Right kidney (tissue), 1 donor: ENCODE data around the gene SMYD3.

ENCODE experiments used
- DNase-seq: peaks from one replicate; pipeline ENCODE4 v3.0.0-alpha.2; 2016

Gene SMYD3

DNA sequence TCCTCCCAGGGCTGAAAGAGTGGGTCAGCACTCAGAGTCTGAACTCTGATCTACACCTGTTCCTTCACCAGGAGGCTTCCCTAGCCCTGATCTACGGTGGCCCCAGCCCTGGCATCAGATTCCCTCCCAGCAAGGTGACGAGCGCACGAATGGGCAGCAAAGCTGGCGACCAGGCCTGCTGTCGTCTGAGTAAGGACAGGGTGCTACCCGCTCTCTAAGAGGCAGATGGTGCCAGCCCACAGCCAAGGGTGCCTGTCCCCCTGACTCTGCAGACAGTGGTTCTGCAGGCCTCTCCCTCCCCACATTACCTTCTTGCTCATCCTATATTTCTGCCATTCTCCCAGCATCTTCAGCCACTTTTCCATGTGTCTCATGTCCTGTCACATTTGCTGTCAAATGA is 10.3 kb upstream of the SMYD3 start:
- DNase-seq: no peak

DNA sequence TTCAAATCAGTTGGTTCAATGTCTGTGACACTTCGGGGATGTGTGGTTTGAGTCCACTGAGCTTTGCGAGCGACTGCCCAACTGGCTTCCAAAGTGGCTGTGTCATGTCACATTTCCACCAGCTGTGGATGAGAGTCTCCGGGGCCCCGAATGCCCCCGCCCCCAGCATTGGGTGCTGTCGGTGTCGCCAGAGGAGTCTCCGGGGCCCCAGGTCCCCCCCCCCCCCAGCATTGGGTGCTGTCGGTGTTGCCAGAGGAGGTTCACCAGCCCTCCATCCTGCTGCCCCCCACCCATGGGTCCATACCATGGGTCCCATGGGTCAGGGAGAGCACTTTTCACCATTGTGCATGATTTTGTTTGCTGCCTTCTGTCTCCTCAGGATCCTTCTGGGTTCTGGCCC is 9.0 kb upstream of the SMYD3 start:
- DNase-seq: no peak

DNA sequence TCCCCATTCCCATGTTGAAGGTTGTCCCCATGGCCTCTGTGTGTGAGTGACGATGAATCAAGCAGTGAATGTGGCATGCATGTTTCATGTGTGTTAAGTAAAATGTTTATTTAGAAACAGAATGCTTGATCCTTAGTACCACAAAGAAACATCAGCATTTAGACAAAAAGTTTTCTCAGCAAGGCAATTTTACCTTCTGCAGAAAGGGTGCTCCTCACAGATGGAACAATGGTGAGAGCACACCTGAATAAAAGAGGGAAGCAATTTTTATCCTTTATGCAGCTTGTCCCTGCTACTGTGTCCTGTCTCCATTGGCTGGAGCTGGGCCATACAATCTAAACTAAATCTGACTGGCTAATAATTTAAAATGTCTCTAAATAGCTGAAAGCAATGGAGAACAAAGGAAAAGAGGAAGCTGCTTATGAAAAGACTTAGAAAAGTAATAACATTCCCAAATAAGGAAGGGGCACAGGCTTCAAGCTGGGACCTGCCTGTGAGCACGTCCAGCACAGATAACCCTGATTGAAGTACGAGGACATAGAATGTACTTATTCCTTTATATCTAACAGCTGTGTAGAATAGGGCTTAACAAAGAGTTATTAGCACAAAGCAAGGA is 8.4 kb upstream of the SMYD3 start:
- DNase-seq: no peak

DNA sequence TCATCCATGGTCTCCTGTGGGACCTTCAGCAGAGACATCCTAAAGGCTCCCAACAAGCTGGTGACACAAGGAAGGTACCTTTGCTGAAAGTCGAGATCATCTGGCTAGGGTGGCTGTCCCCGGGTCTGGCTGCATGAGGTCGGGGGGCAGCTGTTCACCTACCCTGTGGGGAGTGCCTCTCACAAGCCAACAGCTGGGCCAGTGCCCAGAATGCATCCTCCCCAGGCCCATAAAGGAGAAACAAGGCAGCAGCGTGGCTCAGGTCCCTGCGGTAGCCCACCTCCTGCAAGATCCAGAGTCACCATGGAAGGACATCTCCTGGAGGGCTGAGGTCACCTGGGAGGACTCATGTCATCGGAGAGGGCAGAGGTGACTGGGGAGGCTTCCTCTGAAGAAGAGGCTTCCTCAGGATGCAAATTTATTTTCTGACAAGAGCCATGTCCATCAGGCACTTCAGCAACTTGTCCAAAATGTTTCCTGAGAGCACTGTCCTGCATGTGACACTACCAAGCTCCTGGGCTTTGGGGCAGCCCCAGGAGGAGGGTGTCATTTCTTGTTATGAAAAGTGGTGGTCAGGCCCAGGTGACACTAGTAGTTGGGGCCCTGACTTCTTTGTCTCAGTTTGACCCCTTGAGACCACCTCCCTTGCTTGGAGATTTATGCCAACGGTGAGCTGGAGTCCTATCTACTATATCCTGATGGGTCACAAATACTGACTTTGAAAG is 6.7 kb upstream of the SMYD3 start:
- DNase-seq: no peak

DNA sequence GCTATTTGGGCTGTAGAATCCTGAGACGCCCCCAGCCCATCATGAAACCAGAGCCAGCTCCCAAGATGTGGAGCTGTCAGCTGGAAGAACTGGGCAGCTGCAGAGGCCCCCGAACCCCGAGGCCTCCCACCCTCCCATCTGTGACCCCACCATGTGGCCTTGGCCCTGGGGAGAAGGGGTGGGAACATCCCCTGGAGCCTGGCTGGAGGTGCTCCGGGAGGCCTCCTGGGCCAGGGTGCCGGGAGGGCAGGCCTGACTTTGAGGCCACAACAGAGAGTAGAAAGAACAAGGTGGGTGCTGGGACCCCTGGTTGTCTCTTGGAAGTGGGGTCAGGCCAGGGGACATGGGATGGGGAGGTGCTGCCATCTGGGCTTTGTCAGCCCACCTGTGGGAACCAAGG is 6.0 kb upstream of the SMYD3 start:
- no peak for DNase-seq

DNA sequence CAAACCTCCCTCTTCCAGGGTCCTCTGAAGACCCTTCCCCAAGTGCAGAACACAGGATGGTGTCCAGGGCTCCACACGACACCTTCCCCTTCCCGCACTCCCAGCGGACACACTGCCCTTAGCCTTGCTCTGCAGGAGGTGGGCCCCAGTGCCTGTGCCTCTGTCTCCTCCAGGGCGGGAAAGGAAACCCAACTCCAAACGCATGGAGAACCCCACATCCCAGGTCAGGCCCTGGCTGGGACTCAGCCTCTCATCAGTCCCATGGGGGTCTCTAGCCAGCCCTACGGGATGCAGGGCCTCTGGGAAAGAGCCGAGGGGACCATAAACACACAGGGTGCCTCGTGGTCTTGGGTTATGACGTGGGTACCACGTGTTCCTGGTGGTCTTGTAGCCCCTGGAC is 5.6 kb upstream of the SMYD3 start:
- DNase-seq: no peak

DNA sequence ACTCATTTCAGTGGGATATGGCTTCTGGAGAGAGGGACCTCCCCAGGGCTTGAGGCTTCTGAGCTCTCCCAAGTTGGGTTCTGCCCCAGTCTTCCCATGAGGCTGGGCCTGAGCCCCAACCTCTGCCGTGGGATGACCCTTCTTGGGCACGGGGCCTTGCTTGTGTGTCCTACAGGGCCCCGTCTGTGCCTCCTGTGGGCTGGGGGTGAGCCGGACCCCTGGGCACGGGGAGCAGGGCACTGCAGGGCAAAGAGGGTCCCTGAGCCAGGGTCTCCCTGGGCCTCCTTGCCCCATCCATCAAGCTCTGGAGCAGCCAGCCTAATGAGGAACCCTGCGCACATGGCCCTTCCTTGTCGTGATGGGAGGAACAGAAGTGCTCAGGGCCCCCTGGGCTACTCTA is 5.2 kb upstream of the SMYD3 start:
- DNase-seq: no peak

DNA sequence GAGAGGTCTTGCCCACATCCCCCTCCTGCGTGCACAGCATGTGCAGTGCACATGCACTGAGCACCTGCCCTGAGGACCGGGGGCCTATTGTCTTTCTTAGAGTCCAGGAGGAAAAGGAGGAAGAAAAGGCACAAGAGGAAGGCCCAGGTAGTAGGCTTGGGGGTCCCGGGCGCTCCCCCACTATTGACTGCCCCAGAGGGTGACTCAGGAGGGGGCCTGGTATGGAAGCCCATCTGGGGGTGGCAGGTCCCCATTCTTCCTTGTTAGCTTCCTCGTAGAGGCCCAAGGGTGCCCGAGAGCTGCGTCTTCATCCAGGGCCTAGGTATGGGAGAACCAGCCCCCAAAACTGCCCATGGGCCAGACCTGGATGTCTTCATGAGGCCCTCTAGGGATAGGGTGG is 4.1 kb upstream of the SMYD3 start:
- no peak for DNase-seq

DNA sequence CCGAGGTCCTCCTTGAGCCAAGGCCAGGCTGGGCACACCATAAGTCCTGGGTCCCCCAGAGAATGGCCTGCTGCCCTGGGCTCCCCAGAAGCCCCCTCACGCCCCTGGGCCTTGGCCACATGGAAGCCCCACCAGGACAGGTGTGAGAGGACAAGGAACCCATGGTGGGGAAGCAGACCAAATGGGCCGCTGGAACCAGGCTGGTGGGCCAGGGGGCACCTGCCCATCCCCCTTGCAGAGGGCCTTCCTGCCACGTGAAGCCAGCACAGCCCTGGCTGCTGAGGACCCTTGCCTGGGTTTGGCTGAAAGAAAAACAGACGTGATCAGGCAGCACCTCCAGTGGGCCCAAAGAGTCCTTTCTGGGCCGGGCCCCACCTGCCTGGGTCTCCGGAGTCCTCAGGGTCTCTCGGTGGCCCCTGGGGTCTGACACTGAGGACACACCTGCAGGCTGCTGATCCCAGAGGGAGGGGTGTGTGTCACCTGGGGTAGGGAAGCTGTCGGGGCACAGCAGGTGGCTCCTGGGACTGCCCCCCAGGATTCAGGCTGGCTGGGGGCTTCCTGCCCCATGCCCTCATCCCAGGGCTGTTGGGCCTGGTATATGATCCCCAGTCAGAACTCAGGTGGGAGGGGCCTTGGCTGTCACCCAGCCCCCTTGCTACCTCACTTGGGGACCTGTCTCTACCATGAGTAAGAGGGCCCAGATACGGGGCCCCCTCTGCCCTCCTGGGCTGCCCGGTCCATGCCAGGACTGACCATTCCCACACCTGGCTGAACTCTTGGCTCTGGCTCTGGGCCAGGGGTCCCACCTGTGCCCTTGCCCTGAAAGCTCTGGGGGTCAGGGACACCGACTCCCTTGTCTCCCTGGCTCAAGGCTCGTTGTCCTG is 3.3 kb upstream of the SMYD3 start:
- no peak for DNase-seq

DNA sequence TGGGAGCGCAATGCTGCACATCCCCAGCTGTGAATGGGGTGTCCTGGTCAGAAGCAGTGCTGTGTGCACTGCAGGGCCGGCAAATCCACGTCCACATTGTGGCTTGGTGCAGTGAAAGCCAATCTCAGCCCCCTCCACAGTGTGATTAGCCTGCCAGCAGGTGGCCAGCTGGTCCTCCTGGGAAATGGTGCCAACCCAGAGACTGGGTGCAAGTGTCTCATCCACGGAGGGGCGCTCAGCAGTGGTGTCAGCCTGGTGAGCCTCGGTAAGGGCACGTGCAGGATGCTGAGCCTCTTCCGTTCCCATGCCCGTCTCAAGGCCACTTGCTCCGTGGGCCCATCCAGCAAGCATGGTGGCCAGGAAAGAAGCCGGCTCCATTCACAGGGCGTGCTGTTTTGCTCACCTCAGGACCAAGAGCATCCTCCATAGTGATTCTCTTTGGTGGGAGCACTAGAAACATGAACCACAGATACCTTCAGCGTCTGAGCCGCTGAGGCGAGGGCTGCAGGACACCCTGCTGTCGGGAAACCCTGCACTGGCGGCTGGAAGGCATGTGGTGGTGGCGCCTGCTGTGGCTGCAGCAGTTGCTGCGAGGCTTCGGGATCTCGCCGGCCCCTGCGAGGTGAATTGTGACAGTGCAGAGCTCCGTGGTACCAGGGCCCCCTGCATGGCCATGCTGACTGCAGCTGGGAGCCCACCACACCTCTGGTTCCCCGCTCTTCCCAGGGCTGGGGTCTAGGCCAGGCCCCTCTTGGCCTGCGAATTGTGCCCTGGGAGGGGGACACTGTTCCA is 2.0 kb upstream of the SMYD3 start:
- no peak for DNase-seq

DNA sequence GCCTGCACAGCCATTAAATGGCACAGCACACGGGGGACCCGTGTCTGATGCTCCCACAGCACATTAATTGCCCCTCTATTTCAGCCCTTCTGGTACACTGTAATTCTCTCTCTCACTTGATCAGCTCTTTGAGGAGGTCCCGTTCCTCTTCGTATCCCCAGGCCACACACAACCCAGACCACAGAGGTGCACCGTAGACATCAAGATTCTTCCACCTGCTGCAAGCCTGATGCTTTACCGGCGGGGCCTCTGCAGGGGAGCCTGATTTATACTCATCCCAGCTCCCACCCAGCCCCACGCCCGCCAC is 759 bp downstream of the SMYD3 start:
- no peak for DNase-seq

DNA sequence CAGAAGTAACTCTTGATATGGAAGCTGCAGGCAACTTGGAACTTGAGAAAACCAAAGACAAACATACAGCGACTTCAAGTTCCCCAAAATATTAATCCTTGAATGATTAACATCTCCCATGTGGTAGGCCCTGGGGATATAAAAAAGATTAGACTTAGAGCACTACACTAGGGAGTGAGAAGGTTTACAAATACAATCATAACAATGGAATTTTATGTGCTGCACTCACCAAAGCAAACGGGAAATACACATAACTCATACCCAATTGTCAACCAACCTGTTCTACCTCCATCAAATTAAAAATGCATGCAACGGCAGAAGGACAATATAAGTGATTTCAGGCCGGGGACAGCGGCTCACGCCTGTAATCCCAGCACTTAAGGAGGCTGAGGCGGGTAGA is 3.7 kb downstream of the SMYD3 start:
- DNase-seq: no peak

DNA sequence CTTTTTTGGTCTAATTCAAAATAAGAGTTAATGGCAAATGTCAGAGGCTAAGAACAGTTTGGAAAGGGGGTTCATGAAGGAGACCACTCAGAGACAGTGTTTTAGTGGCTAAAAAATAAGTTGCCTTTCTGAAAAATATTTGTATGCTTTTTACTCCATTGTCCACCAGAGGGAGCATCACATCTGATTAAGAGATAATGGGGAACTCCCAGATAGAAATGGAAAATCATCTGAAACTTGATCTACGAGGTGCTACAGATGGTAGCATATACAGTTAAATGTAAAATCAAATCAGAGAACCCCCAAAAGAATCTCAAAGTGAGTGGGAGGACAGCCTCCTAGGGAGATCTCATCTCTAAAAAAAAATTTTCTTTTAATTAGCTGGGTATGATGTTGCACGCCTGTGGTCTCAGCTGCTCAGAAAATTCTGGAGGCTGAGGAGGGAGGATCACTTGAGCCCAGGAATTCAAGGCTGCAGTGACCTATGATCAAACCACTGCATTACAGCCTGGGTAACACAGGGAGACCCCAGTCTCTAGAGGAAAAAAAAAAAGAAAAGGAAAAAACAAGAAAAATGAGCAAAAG is 9.7 kb downstream of the SMYD3 start:
- DNase-seq: peak; percentile 10

DNA sequence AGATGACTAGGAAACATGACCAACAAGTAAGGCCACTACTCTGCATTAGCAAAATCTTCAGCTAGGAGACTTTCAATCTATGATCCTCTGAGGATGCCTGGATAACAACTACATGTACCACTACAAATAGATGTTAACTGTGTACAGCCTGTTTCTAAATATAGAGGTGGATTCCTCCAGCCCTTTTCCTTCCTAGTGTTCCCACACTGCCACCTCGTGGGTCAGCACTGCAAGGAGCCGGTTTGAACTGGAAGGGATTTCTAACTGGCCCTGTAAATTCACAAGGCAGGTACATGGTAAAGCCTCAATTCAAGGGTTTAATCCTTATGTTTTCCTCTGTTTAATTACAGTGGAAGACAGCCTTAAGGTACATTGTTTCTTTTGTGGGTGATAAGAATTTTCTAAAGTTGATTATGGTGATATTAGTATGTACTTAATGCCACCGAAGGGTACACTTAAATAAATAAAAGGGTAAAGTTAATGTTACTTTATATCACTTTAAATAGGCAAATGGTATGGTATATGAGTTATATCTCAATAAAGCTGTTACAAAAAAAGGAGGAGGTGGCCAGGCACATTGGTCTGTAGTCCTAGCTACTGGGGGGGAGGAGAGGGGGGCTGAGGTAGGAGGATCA is 14.4 kb downstream of the SMYD3 start:
- DNase-seq: peak; percentile 30

DNA sequence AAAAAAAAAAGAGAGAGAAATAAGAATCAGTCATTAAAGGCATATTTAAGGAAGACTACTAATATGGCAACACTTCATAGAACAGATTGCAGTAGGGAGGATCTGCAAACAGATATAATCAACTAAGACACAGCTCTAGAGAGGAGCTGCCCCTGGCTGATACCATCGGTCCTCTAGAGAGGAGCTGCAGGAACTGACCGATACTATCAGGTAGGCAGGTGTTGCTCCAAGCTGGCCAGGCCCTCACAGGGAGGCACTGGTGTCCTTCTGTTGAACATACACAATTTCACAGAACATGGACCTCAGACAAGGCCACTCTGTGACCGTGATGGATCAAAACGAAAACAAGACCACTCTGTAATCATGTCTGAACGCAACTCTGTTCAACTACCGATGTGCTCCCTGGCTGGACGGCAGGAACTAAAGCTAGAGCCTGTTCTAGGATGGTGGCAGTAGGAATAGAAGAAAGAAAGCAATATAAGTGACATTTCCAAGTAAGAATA is 15.5 kb downstream of the SMYD3 start:
- DNase-seq: no peak

DNA sequence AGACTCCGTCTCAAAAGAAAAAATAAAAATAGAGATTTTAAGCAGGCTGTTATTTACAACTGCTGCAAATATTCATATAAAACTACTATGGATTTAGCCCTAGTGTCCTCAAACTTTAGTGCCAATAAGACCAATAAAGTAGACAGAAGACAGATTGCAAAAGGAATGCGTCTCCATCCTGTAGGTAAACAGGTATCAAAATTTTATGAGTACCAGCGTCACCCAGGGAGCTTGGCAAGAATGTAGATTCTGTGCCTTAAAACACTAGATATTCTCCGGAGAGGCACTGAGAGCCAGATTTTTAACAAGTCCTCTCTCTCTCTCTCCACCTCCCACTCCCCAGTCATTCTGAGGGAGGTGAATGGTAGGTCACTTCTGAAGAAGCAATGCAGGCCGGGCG is 18.4 kb downstream of the SMYD3 start:
- DNase-seq: no peak

DNA sequence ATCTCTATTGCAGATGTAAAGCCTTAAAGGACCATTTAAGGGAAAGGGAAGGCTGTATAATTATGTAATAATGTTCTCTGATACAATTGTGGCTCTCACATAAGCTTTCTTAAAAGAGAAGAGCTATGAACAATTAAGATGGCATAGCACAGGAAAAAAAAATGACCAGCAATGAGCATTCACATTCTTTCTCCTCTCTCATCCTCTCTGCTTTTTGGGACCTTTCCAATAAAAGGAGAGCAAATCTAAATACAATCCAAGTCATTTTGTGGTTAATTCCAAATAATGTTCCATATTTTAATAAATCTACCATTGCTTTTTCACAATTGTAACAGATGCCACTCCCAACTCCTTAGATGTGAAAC is 23.5 kb downstream of the SMYD3 start:
- no peak for DNase-seq

DNA sequence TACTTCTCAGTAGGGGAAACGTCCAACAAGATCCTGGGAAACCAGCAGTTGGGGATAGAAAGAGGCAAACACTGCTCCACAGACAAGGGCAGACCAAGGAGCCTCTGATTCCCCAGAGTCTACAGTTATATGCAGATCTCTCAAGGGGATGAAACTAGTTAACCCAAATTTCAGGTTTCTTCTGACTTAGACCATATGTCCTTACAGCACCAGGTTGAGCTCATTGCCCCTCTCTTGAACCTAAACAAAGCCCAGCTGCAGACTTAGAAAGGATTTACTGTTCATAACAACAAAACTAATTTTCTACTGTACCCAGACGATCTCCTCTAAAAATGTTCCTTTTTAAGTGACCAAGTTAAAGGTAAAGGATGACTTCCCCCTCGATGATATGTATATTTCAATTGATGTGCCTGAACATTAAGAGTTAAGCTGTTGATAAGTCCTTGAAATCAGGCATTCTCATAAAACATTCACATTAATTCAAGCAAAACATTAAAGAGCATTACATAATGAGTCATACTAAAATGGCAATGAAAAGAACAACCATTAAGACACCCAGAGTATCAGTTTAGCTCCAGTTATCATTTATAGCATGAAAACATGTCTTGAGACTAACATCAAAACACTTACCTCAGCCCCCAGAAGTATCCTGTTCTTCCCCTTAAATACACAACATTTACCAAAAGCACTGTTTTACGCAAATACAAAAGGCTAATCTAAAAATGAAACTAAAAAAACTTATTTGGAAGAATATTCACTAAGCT is 24.1 kb downstream of the SMYD3 start:
- DNase-seq: no peak

DNA sequence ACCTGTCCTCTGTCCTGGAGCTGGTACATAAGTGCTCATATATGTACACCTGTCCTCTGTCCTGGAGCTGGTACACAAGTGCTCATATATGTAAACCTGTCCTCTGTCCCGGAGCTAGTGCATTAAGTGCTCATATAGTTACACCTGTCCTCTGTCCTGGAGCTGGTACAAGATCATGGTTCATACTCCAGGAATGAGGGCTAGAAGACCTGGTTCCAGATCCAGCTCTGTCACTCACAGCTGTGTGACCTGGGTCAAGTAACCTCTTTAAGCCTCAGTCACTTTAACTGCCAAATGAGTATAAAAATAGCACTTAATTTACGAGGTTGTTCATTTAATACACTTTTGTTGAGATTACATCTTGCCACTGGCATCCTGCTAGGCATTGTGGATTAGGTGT is 28.0 kb downstream of the SMYD3 start:
- DNase-seq: no peak

DNA sequence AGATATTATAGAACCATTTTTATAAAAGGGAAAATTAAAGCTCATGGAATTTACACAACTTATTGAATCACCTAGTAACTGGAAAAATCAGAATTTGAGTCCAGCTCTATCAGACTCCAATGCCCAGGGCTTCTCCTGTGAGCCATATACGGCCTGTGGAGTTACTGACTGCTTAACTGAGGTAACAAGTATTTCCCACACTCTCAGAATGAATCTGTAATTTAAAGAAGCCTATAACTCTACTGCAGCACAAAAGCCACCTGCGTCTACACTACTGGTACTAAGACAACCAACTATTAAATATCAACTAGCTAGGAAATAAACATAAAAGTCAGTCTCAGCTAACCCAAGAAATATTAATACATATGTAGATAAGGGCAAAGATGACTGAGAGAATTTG is 29.4 kb downstream of the SMYD3 start:
- no peak for DNase-seq

DNA sequence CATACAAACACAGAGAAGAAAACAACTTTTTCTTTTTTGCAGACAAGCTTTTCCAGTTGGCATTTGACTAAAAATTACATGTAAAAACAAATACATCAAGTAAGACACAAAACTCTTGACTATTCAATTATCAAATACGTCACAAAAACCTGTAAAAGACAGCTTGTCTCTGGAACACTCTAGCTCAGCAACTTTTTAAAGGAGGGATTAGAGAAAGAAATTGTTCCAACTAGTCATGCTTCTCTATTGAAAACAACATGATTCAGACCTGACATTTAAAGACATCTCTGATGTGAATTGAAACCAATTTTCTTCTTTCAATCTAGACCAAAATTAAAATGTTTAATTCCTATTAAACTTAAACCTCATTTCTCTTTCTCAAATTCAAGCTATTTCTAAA is 30.3 kb downstream of the SMYD3 start:
- DNase-seq: no peak
